ENCODE data around the gene ARL6IP4. TPM values are rescaled to one million over a fixed set of nuclear protein-coding genes. Genes with fewer than 3 reads are reported as not detected.

ARL6IP4 gene
- total and polyA plus RNA-seq, 2 of the 4 experiments (the other 2 are of a cell fraction) = 161 to 254 TPM

DNA sequence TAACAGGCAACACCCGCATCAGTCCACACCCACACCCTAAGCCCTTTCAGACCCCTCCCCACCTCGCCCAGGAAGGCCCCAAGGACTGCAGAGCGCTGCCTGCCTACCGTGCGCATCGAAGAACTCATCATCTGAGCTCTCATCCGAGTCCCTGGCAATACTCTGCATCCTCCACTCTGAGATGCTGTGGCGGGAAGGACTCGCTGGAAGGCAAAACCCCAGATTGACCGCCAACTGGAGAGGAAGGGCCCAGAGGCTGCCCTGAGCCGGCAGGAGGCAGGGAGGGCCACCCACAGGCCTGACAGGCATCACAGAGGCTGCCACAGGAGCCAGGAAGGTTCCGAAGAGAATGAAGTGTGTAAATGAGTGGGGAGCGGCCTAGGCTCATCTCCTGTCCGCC lies 23.8 kb downstream of the ARL6IP4 start:
- dilution Hi-C loops (cut with HindIII; ENCODE audit: low sequenced_read_pairs, unreplicated experiment) (no loop called here), intact Hi-C loops (cut with micrococcal nuclease) (no loop called here), in situ Hi-C loops (cut with MboI; ENCODE audit: low sequenced_read_pairs) (no loop called here)
- H2AK5ac ChIP-seq (ENCODE audit: low read depth, low read length) = no peak overlapping the region
- ChIA-PET POLR2A (ENCODE audit: unreplicated experiment) (no interaction called here), CTCF (no interaction called here)
- DNase-seq (no peak), ATAC-seq (ENCODE audit: low read depth) (no peak)
- H4K8ac ChIP-seq (ENCODE audit: low read depth in 2 of 2, low read length in 2 of 2) = no peak overlapping the region
- H3K56ac ChIP-seq (ENCODE audit: extremely low read depth, insufficient read depth, low read length) = no peak overlapping the region
- no peaks in the 10 kb centered on the region for H3K79me1 ChIP-seq (ENCODE audit: low read depth in 1 of 2, low read length in 2 of 2)
- no peak overlapping the region for H3K9ac ChIP-seq (ENCODE audit: low read depth, low read length)
- H2AFZ ChIP-seq (replicated peaks; ENCODE audit: low read length, poor library complexity) = no peak overlapping the region
- H3K4me2 ChIP-seq (ENCODE audit: low read depth, low read length) = no peak overlapping the region
- 93% methylated on average over 3 of the region's 14 CpGs; no CpG with 5 or more reads in 1 of the 2 experiments for WGBS, 2 experiments (ENCODE audit: extremely low coverage in 2 of 2, insufficient read length in 1 of 2)
- H2AK9ac ChIP-seq (replicated peaks; ENCODE audit: low read depth, low read length, poor library complexity) = no peak overlapping the region
- peaks cover 28% of the 10 kb centered on the region for H3K36me3 ChIP-seq (ENCODE audit: control insufficient read depth, insufficient read depth, low read length)
- H3K27me3 ChIP-seq (ENCODE audit: control insufficient read depth, insufficient read depth, low read length) = no peaks in the 10 kb centered on the region
- H3K14ac ChIP-seq (replicated peaks; ENCODE audit: low read depth, low read length) = no peak overlapping the region
- no peaks in the 10 kb centered on the region for H4K20me1 ChIP-seq (ENCODE audit: insufficient read depth, low read length)
- TF ChIP-seq MAFK (IDR thresholded peaks at IDR 0.05; ENCODE audit: low read depth, low read length) = no peak
- TF ChIP-seq, protein P1, sequence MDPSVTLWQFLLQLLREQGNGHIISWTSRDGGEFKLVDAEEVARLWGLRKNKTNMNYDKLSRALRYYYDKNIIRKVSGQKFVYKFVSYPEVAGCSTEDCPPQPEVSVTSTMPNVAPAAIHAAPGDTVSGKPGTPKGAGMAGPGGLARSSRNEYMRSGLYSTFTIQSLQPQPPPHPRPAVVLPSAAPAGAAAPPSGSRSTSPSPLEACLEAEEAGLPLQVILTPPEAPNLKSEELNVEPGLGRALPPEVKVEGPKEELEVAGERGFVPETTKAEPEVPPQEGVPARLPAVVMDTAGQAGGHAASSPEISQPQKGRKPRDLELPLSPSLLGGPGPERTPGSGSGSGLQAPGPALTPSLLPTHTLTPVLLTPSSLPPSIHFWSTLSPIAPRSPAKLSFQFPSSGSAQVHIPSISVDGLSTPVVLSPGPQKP (IDR thresholded peaks at IDR 0.05; ENCODE audit: borderline replicate concordance, low read depth, low read length) = no peak
- no peaks in the 10 kb centered on the region for H3K9me3 ChIP-seq (ENCODE audit: control insufficient read depth, insufficient read depth, low read length)
- no peak overlapping the region for H2BK15ac ChIP-seq (ENCODE audit: low read depth, low read length)
- no peak overlapping the region for H3K27ac ChIP-seq (ENCODE audit: insufficient read depth, low read length)
- H3K18ac ChIP-seq (ENCODE audit: low read depth, low read length) = no peak overlapping the region
- no peak overlapping the region for H3K4ac ChIP-seq (ENCODE audit: low read depth, low read length)
- no peak overlapping the region for H2BK120ac ChIP-seq (ENCODE audit: low read depth, low read length)
- H2BK20ac ChIP-seq (ENCODE audit: low read depth, low read length) = no peak overlapping the region
- BruUV-seq (replicated peaks) = no TSS peak
- no peak overlapping the region for H2BK5ac ChIP-seq (ENCODE audit: low read depth, low read length, poor library complexity, severe bottlenecking)
- 0 out of 2 replicates have a peak, but pooled peaks cover 3% of the 10 kb centered on the region for H3K4me1 ChIP-seq (ENCODE audit: control insufficient read depth, insufficient read depth, low read length)
- no peak overlapping the region for H3K23ac ChIP-seq (ENCODE audit: low read depth, low read length)
- peaks cover 10% of the 10 kb centered on the region; the same call in 1 of the 2 replicates for H3K9me1 ChIP-seq (ENCODE audit: insufficient read depth, low read length)
- H4K91ac ChIP-seq (ENCODE audit: insufficient read depth, low read depth, low read length) = no peak overlapping the region
- H3K4me3 ChIP-seq (ENCODE audit: insufficient read depth, low read depth, low read length) = no peak overlapping the region
- no peak overlapping the region for H4K5ac ChIP-seq (ENCODE audit: low read depth, low read length)

All from IMR-90 (cell line).